ENCODE data around the gene ORC4. TPM values are rescaled to one million over a fixed set of nuclear protein-coding genes. Genes with fewer than 3 reads are reported as not detected.

ORC4 gene
- total RNA-seq, 6 experiments from 2014 or later, result 26.2 to 35.4 (median 32.8) TPM

DNA sequence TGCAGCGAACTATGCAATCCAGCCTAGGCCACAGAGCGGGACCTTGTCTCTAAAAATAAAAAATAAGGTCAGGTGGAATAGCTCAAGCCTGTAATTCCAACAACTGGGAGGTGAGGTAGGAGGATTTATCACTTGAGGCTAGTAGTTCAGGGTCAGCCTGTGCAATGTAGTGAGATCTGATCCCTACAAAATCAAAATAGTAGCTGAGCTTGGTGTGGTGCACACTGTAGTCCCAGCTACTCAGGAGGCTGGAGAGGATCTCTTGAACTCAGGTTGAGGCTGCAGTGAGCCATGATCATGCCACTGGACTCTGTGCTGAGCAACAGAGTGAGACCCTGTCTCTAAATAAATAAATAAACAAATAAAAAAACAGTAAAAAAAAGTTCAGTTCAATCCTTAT lies 6.0 kb upstream of the ORC4 start:
- Mint-ChIP-seq H3K9me3 (no peaks in the 10 kb centered on the region), H3K27ac (no peak overlapping the region)

DNA sequence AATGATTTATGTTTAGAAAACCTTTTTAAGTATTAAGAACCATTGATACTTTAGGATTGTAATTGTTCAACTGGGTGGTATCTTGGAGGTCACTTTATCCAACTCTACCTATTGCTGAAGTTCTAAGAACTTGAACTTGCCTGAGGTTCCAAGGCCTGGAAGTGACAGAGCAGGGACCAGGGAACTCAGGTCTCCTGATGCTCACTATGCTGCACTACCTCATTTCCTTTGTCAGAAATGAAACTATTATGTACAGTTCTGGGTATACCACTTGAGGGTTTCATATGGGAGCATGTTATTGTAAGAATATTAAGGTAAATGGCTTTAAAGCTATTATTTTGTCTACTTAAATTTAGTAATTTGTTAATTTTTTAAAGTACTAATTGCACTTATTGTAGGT lies 3.3 kb upstream of the ORC4 start:
- no peak overlapping the region for H3K27ac Mint-ChIP-seq
- H3K36me3 Mint-ChIP-seq (ENCODE audit: low read depth), result no peaks in the 10 kb centered on the region; the same call in 1 of the 2 replicates

More for the DNA sequence above, 6.0 kb upstream of the ORC4 start:
- Mint-ChIP-seq H3K4me3 (no peak overlapping the region), H3K27me3 (ENCODE audit: insufficient read depth) (no peaks in the 10 kb centered on the region), H3K4me1 (ENCODE audit: low read depth) (peaks cover 22% of the 10 kb centered on the region), H3K36me3 (ENCODE audit: low read depth) (no peaks in the 10 kb centered on the region; the same call in 1 of the 2 replicates)
- TF ChIP-seq, protein P1, sequence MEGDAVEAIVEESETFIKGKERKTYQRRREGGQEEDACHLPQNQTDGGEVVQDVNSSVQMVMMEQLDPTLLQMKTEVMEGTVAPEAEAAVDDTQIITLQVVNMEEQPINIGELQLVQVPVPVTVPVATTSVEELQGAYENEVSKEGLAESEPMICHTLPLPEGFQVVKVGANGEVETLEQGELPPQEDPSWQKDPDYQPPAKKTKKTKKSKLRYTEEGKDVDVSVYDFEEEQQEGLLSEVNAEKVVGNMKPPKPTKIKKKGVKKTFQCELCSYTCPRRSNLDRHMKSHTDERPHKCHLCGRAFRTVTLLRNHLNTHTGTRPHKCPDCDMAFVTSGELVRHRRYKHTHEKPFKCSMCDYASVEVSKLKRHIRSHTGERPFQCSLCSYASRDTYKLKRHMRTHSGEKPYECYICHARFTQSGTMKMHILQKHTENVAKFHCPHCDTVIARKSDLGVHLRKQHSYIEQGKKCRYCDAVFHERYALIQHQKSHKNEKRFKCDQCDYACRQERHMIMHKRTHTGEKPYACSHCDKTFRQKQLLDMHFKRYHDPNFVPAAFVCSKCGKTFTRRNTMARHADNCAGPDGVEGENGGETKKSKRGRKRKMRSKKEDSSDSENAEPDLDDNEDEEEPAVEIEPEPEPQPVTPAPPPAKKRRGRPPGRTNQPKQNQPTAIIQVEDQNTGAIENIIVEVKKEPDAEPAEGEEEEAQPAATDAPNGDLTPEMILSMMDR (IDR thresholded peaks at IDR 0.05), result no peak
- no peak for DNase-seq

DNA sequence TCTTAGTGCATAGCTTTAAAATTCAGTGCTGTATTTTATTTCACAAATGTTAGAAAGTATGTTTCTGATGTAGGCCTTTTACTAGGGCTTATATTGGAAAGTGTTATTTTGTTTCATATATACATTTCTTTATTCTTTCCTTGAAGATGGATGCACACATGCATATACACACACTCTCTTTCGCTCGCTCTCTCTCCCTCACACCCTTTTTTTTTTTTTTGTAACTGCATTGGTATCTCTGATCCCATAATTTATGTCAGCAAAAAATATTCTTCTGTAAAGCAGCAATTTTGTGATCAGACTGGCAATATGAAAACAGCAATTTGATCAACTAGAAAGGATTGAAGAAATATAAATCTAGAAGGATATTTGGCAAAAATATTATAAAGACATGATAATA lies 2.3 kb upstream of the ORC4 start:
- no peak overlapping the region; the same call in 1 of the 2 replicates for H3K27ac Mint-ChIP-seq
- peak overlapping the region; percentile 99 for H3K4me3 Mint-ChIP-seq
- TF ChIP-seq, protein P1 (IDR thresholded peaks at IDR 0.05), result no peak
- H3K4me1 Mint-ChIP-seq (ENCODE audit: low read depth), result peaks cover 37% of the 10 kb centered on the region
- no peaks in the 10 kb centered on the region; the same call in 1 of the 2 replicates for H3K36me3 Mint-ChIP-seq (ENCODE audit: low read depth)
- H3K9me3 Mint-ChIP-seq, result no peaks in the 10 kb centered on the region
- no peaks in the 10 kb centered on the region for H3K27me3 Mint-ChIP-seq (ENCODE audit: insufficient read depth)
- DNase-seq, result no peak

More for the DNA sequence above, 3.3 kb upstream of the ORC4 start:
- DNase-seq, result no peak
- H3K27me3 Mint-ChIP-seq (ENCODE audit: insufficient read depth), result no peaks in the 10 kb centered on the region
- peaks cover 27% of the 10 kb centered on the region for H3K4me1 Mint-ChIP-seq (ENCODE audit: low read depth)
- TF ChIP-seq, protein P1 (IDR thresholded peaks at IDR 0.05), result no peak
- H3K9me3 Mint-ChIP-seq, result no peaks in the 10 kb centered on the region
- peak overlapping the region; percentile 99 for H3K4me3 Mint-ChIP-seq

DNA sequence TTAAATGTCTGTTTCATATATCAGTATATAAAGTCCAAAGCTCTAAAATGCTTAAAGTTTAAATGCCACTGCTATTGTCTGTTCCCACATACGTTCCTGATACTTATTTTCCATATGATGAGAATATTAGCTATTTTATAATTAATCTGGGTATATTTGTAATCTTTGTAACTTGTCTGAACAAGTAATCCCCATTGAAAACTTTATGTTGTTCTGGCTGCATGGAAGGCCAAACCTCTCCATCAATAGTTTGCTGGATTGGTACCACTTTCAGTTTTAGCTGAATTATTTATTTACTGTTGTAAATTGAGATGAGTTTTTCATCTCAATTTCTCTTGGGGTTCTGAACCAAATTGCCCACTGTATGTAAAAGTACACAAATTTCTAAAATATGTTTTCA lies 1.8 kb upstream of the ORC4 start:
- TF ChIP-seq, protein P1 (IDR thresholded peaks at IDR 0.05), result no peak
- no peaks in the 10 kb centered on the region for H3K9me3 Mint-ChIP-seq
- H3K27me3 Mint-ChIP-seq (ENCODE audit: insufficient read depth), result no peaks in the 10 kb centered on the region
- H3K4me3 Mint-ChIP-seq, result peak overlapping the region; percentile 99
- no peak for DNase-seq
- H3K27ac Mint-ChIP-seq, result peak overlapping the region; percentile 83
- H3K36me3 Mint-ChIP-seq (ENCODE audit: low read depth), result no peaks in the 10 kb centered on the region; the same call in 1 of the 2 replicates
- peaks cover 40% of the 10 kb centered on the region for H3K4me1 Mint-ChIP-seq (ENCODE audit: low read depth)

DNA sequence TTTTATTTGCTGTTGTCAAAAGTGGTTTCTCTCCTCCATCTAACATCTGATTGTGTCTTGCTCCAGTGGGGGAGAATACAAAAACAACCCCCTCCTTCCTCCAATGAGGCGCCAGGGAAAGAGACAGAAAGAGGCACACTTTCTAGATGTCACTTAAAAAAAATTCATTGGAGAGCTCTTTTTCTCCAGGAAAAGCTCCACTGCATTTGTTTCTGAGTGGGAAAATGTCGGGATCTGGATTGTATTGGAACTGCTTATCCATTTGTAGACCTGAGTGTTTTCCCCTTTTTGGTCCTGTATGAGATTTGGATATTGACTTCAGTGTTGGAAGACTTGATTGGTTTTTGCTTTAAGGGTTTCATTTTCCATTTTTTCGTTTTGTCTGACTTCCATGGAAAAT lies 1.3 kb upstream of the ORC4 start:
- Mint-ChIP-seq H3K9me3 (no peaks in the 10 kb centered on the region), H3K27me3 (ENCODE audit: insufficient read depth) (no peaks in the 10 kb centered on the region), H3K4me3 (peak overlapping the region; percentile 99), H3K36me3 (ENCODE audit: low read depth) (no peaks in the 10 kb centered on the region; the same call in 1 of the 2 replicates), H3K4me1 (ENCODE audit: low read depth) (peaks cover 40% of the 10 kb centered on the region), H3K27ac (peak overlapping the region; percentile 83)
- DNase-seq, result peak; percentile 7
- TF ChIP-seq, protein P1 (IDR thresholded peaks at IDR 0.05), result no peak
